HG02938 (cell line): Measurements from ENCODE around the gene GALNS.
A peak's percentile ranks its signal among the peaks of the same experiment; 100 is the strongest.
"Not testable (repeated sequence)": the region's sequence is repeated elsewhere in the genome, so short reads cannot be mapped to it uniquely, and the experiment has no call there.

Experiments used
- ATAC-seq: cut with Tn5 transposase; IDR thresholded peaks from one replicate; pipeline ENCODE4 v1.9.1; 2021; ENCODE audit warnings: mild to moderate bottlenecking, moderate library complexity; ENCODE audit not compliant: unreplicated experiment

GALNS gene

GRCh38 chr16:88807142-88807625 is 49.6 kb downstream of the GALNS start:
- ATAC-seq, result no peak

- ATAC-seq, result no peak
These were observed 50.1 kb downstream of the GALNS start for GRCh38 chr16:88806491-88807111.

DNA sequence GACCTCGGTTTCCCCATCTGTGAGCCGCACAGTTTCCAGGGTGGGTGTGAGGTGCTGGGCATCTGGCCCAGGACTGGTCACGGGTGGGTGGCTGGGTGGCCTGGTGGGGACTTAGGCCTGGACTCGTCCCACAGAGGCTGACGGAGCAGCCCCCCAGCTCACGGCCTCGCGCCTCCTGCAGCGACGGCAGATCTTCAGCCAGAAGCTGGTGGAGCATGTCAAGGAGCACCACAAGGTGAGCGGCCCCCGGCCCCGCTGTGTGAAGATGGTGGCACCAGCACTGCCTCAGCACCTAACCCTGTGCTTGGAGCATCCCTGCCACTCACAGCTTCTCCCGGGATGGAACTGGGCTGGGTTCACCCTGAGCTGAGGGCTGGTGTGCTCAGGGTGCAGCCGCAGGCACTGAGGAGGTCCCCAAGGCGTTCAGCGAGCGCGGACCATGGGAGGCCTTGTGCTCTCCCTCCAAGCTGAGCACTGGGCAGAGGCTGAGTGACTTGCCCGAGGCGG is 50.8 kb downstream of the GALNS start:
- ATAC-seq, result no peak

DNA sequence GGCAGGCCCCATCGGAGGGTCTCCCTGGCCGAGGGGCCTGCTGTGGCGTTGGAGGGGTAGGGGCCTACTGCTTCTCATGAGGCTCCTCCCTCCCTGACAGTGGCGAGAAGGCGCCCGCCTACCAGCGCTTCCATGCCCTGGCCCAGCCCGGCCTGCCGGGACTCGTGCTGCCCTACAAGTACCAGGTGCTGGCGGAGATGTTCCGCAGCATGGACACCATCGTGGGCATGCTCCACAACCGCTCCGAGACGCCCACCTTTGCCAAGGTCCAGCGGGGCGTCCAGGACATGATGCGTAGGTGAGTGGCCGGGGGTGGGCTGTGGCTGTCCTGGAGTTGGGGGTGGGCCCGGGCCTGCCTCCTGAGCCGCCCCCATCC is 51.4 kb downstream of the GALNS start:
- no peak for ATAC-seq

DNA sequence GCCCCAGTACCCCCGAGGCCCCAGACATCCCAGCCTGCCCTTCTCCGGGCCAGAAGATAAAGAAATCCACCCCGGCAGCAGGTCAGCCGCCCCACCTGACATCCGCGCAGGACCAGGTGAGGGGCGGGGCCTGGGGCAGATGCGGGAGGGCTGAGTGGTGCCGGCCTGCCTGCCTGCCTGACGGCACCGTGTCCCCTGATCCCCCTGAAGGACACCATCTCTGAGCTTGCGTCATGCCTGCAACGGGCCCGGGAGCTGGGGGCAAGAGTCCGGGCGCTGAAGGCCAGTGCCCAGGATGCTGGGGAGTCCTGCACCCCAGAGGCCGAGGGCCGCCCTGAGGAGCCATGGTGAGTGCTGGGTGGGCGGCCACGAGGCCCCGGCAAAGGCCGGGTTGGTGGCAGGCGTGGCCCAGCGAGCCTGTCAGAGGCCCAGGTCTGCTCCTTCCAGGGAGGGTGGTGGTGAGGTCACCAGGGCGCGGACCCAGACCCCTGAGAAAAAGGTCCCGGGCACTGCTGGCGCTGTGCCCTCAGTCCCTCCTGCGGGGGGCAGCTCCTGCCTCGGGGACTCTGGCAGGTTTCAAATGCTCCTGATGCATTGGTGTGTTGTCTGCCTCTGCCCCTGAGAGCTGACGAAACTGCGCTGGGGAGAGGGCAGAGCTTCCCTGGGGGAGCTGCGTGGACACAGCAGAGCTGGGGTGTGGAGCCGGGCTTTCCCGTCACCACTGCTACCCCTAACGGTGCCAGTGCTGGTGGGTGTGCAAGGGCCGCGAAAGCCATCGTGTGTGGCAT is 52.0 kb downstream of the GALNS start:
- ATAC-seq, result no peak

- ATAC-seq, result no peak
These were observed 52.6 kb downstream of the GALNS start for GRCh38 chr16:88804173-88804551.

- peak; percentile 47 for ATAC-seq
These were observed 53.3 kb downstream of the GALNS start, which contains the start of gene CDT1 for GRCh38 chr16:88803264-88803987. CDT1 (plus strand) TSS chr16:88803789; CDS start chr16:88803832, 43 bp downstream.

GRCh38 chr16:88800277-88800592 is 56.5 kb downstream of the GALNS start:
- ATAC-seq, result no peak

DNA sequence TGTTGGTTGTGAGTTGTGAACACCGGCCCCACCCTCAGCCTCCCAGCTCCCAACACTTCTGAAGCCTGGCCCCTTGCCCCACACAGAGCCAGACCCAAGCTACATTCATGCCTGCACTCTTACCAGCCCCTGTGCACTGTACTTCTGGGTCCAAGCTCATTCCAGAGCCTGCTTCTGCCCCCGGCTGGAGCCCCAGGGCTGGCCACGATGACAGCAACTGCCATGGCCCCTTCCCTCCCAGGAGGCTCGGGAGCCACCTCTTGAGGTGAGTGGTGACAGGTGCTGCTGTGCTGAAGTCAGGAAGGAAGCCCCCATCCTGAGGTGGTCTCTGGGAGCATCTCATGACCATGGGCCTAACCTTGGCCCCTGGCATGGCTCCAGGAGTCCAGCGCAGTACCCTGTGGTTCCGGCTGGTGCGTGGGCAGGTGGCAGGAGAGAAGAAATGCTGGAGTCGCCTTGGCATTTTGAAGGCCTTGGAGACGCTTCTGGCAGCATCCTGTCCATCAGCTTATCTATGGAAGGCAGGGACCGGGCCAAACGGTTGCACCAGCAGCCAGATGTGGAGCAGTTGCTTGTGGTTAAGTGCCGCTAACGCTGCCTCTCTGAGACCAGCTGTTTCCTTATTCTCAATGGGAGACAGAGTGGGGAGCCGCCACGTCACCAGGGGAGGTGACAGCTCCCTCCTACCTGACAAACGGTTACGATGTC is 57.0 kb downstream of the GALNS start:
- no peak for ATAC-seq

DNA sequence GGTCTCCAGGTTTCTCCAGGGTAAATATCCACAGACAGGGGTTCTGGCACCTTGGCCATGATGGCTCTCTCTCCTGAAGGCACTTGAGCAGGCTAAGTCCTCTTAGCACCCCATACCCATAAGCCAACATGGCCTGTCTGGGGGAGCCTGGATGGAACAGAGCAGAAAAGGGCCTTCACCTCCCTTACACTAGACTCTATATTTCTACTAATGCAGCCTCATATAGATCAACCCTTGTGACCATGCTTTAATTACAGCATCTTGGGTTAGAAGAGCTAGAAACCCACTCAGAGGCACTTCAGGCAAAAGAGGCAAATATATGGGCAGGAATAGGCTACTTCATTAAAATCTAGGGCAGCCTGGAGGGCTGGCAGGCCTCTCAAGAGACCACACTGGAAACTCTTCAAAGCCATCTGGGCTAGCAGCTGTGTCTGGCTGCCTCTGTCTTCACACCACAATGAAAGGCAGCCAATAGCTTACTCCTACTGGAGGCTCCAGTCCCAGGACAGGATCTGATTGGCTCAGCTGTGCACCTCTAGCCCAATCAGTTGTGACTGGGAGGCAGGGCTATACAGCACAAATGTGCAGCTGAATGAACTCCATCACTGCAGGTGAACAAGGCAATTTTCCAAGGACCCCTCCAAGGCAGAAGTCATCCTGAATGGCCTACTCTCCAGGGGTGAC is 57.8 kb downstream of the GALNS start:
- no peak for ATAC-seq

DNA sequence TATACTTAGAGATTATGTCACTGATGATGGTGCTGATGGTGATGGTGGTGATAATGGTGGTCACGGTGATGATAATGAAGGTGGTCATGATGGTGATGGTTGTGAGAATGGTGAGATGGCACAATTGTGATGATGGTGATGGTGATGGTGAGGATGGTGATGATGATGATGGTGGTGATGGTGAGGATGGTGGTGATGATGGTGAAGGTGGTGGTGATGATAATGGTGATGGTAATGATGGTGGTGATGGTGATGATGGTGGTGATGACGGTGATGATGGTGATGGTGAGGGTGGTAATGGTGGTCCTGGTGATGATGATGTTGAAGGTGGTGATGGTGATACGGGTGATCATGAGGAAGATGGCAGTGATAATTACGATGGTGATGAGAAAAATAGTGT is 58.7 kb downstream of the GALNS start:
- no peak for ATAC-seq

DNA sequence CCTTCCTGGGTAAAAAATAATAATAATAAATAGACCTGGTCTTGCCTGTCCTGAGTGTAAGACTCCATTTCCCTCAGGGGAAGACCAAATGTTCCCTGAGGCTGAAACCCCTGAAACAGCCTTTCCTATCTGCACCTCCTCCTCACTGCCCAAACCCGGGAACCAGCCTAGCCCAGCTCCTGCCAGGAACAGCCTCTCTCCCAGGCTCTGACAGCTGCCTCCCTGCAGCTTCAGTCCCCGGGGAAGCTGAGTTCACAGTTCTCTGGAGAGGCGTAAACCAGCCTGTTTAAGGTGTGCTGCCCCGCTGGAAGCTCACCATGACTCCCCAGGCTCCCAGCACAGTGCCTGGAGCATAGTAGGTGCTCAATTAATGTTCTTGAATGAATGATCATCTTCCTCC is 60.5 kb downstream of the GALNS start:
- no peak for ATAC-seq

GRCh38 chr16:88793251-88793954 is 63.3 kb downstream of the GALNS start:
- ATAC-seq, result no peak

- no peak for ATAC-seq
These were observed 64.0 kb downstream of the GALNS start for GRCh38 chr16:88792668-88793250.

- no peak for ATAC-seq
These were observed 64.6 kb downstream of the GALNS start for GRCh38 chr16:88792078-88792550.

DNA sequence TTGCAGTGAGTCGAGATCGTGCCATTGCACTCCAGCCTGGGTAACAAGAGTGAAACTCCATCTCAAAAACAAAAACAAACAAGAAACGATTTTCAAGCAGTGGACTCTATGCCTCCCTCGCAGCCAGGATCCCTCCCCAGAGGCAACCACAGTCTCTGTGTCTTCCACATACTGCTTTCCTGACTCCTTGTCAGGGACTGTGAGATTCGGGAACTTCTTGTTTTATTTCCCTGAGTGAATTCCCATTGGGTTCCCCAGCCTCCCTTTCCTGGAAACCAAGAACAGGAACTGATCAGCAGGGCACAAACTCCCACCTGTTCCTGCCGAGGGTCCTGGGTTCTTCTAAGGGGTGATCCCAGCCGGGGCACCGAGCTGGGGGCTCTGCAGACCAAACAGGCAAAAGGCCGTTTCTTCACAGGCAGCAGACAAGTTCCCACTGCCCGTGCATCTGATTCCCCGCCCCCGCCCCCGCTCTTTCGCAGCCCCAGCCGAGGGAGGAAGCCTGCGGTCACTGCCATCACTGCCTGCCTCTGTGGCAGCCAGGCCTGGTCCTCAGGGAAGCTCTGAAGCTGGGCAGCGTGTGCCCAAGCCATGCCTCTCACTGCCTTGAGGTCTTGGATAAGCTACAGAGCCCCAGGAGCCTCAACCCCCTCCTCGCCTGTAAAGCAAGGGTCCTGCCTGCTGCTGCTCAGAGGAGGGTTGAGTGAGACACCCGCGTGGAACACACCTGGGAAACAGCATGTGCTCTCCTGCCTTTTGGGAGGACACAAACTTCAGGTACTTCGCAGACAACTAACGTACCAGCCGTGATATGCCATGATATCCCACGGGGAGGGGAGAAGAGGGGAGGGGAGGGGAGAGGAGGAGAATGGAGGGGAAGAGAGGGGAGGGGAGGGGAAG is 66.2 kb downstream of the GALNS start:
- no peak for ATAC-seq

DNA sequence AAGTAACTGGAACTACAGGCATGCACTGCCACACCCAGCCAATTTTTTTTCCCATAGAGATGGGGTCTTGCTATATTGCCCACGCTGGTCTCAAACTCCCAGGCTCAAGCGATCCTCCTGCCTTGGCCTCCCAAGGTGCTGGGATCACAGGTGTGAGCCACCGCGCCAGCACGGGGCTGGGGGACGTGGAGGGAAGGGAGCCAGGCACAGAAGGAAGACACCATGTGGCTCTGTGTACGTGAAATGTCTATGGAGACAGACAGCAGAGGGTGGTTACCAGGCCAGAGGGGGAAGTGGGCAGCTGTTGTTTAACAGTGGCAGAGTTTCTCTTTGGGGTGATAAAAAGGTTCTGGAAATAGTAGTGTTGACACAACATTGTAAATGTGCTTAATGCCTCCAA is 67.2 kb downstream of the GALNS start:
- no peak for ATAC-seq

GRCh38 chr16:88788749-88789148 is 68.0 kb downstream of the GALNS start:
- not testable (repeated sequence) for ATAC-seq
